T-helper 2 cell treated with Interferon-gamma antibody and Interleukin-4, amounts not matched to agents 5 μg/mL and 100 μg/mL, for 36 hours (primary cell): ENCODE measurements around the gene BBIP1.
"Not testable (repeated sequence)": the region's sequence is repeated elsewhere in the genome, so short reads cannot be mapped to it uniquely, and the experiment has no call there.

ENCODE experiments used
- DNase-seq: peaks from one replicate; pipeline ENCODE4 v3.0.0; 2021; ENCODE audit warnings: low spot score
- H3K27ac Mint-ChIP-seq: one replicate; pipeline ENCODE4 v1.8.0; 2021; ENCODE audit warnings: mild to moderate bottlenecking, mixed read lengths
- H3K27me3 Mint-ChIP-seq: one replicate; pipeline ENCODE4 v1.8.0; 2021; ENCODE audit warnings: low read depth, mixed read lengths
- H3K36me3 Mint-ChIP-seq: one replicate; pipeline ENCODE4 v1.8.0; 2021; ENCODE audit warnings: low read depth, mixed read lengths
- H3K4me1 Mint-ChIP-seq: one replicate; pipeline ENCODE4 v1.8.0; 2021; ENCODE audit warnings: low read depth, mixed read lengths
- H3K4me3 Mint-ChIP-seq: one replicate; pipeline ENCODE4 v1.8.0; 2022; ENCODE audit warnings: mild to moderate bottlenecking, moderate library complexity, mixed read lengths
- H3K9me3 Mint-ChIP-seq: one replicate; pipeline ENCODE4 v1.8.0; 2021; ENCODE audit warnings: mixed read lengths

The BBIP1 gene

GRCh38 chr10:110944792-110945396 is 25.9 kb upstream of the BBIP1 start:
- H3K4me1 Mint-ChIP-seq = peaks cover 15% of the 10 kb centered on the region
- peaks cover 49% of the 10 kb centered on the region for H3K36me3 Mint-ChIP-seq
- no peak overlapping the region for H3K27ac Mint-ChIP-seq
- no peaks in the 10 kb centered on the region for H3K27me3 Mint-ChIP-seq
- no peak for DNase-seq
- H3K9me3 Mint-ChIP-seq = no peaks in the 10 kb centered on the region
- no peak overlapping the region for H3K4me3 Mint-ChIP-seq

- Mint-ChIP-seq H3K27ac (no peak overlapping the region), H3K9me3 (no peaks in the 10 kb centered on the region), H3K4me3 (no peak overlapping the region), H3K27me3 (no peaks in the 10 kb centered on the region), H3K36me3 (peaks cover 36% of the 10 kb centered on the region), H3K4me1 (peaks cover 4% of the 10 kb centered on the region)
- no peak for DNase-seq
Measured at GRCh38 chr10:110939419-110939818, 20.4 kb upstream of the BBIP1 start.

- DNase-seq = no peak
- peaks cover 3% of the 10 kb centered on the region for H3K4me1 Mint-ChIP-seq
- H3K9me3 Mint-ChIP-seq = no peaks in the 10 kb centered on the region
- peaks cover 14% of the 10 kb centered on the region for H3K36me3 Mint-ChIP-seq
- no peak overlapping the region for H3K27ac Mint-ChIP-seq
- no peak overlapping the region for H3K4me3 Mint-ChIP-seq
- no peaks in the 10 kb centered on the region for H3K27me3 Mint-ChIP-seq
Measured at GRCh38 chr10:110936757-110937156, 17.8 kb upstream of the BBIP1 start.

- Mint-ChIP-seq H3K4me3 (no peak overlapping the region), H3K36me3 (peaks cover 5% of the 10 kb centered on the region), H3K4me1 (peaks cover 2% of the 10 kb centered on the region), H3K9me3 (no peaks in the 10 kb centered on the region), H3K27me3 (no peaks in the 10 kb centered on the region), H3K27ac (no peak overlapping the region)
- no peak for DNase-seq
Measured at GRCh38 chr10:110932505-110933180, 13.7 kb upstream of the BBIP1 start.

GRCh38 chr10:110931769-110932381 is 12.9 kb upstream of the BBIP1 start:
- H3K36me3 Mint-ChIP-seq = peaks cover 5% of the 10 kb centered on the region
- no peak overlapping the region for H3K27ac Mint-ChIP-seq
- no peaks in the 10 kb centered on the region for H3K9me3 Mint-ChIP-seq
- H3K27me3 Mint-ChIP-seq = no peaks in the 10 kb centered on the region
- no peak overlapping the region for H3K4me3 Mint-ChIP-seq
- no peaks in the 10 kb centered on the region for H3K4me1 Mint-ChIP-seq
- DNase-seq = no peak

- no peak overlapping the region for H3K4me3 Mint-ChIP-seq
- H3K4me1 Mint-ChIP-seq = peaks cover 18% of the 10 kb centered on the region
- H3K36me3 Mint-ChIP-seq = peaks cover 6% of the 10 kb centered on the region
- no peak overlapping the region for H3K27ac Mint-ChIP-seq
- H3K9me3 Mint-ChIP-seq = no peaks in the 10 kb centered on the region
- DNase-seq = no peak
- no peaks in the 10 kb centered on the region for H3K27me3 Mint-ChIP-seq
Measured at GRCh38 chr10:110927461-110927860, 8.5 kb upstream of the BBIP1 start.

GRCh38 chr10:110923856-110924493 is 5.0 kb upstream of the BBIP1 start:
- DNase-seq = no peak
- Mint-ChIP-seq H3K4me1 (peaks cover 26% of the 10 kb centered on the region), H3K9me3 (no peaks in the 10 kb centered on the region), H3K27me3 (no peaks in the 10 kb centered on the region), H3K36me3 (peaks cover 6% of the 10 kb centered on the region), H3K4me3 (no peak overlapping the region), H3K27ac (no peak overlapping the region)

GRCh38 chr10:110919971-110920881 is 1.2 kb upstream of the BBIP1 start:
- peak; percentile 18 for DNase-seq
- peak overlapping the region; percentile 91 for H3K4me3 Mint-ChIP-seq
- peaks cover 37% of the 10 kb centered on the region for H3K4me1 Mint-ChIP-seq
- H3K27me3 Mint-ChIP-seq = no peaks in the 10 kb centered on the region
- H3K36me3 Mint-ChIP-seq = peaks cover 9% of the 10 kb centered on the region
- peak overlapping the region; percentile 91 for H3K27ac Mint-ChIP-seq
- H3K9me3 Mint-ChIP-seq = no peaks in the 10 kb centered on the region

GRCh38 chr10:110919349-110919931 is 460 bp upstream of the BBIP1 start, which contains the start of gene SHOC2:
Gene SHOC2, plus strand, starts transcription at chr10:110919604. Its CDS starts 44,755 bp downstream, at chr10:110964359.
- no peaks in the 10 kb centered on the region for H3K27me3 Mint-ChIP-seq
- H3K27ac Mint-ChIP-seq = peak within 1 kb of the TSS; percentile 98
- peak; percentile 99 for DNase-seq
- H3K9me3 Mint-ChIP-seq = no peaks in the 10 kb centered on the region
- H3K36me3 Mint-ChIP-seq = peaks cover 7% of the 10 kb centered on the region
- H3K4me3 Mint-ChIP-seq = peak within 1 kb of the TSS; percentile 99
- H3K4me1 Mint-ChIP-seq = peaks cover 37% of the 10 kb centered on the region

GRCh38 chr10:110918269-110918642 is 724 bp downstream of the BBIP1 start:
- no peaks in the 10 kb centered on the region for H3K9me3 Mint-ChIP-seq
- DNase-seq = no peak
- H3K27ac Mint-ChIP-seq = peak overlapping the region; percentile 98
- H3K27me3 Mint-ChIP-seq = no peaks in the 10 kb centered on the region
- peaks cover 6% of the 10 kb centered on the region for H3K36me3 Mint-ChIP-seq
- H3K4me1 Mint-ChIP-seq = peaks cover 30% of the 10 kb centered on the region
- H3K4me3 Mint-ChIP-seq = peak overlapping the region; percentile 99

- peak overlapping the region; percentile 1 for H3K4me3 Mint-ChIP-seq
- H3K4me1 Mint-ChIP-seq = peaks cover 24% of the 10 kb centered on the region
- H3K9me3 Mint-ChIP-seq = no peaks in the 10 kb centered on the region
- H3K27me3 Mint-ChIP-seq = no peaks in the 10 kb centered on the region
- H3K36me3 Mint-ChIP-seq = peaks cover 8% of the 10 kb centered on the region
- H3K27ac Mint-ChIP-seq = no peak overlapping the region
- DNase-seq = no peak
Measured at GRCh38 chr10:110916554-110917346, 2.2 kb downstream of the BBIP1 start.

GRCh38 chr10:110915600-110915999 is 3.4 kb downstream of the BBIP1 start:
- H3K4me3 Mint-ChIP-seq = not testable (repeated sequence)

More at GRCh38 chr10:110915600-110915999, 3.4 kb downstream of the BBIP1 start:
- H3K9me3 Mint-ChIP-seq, H3K27me3 Mint-ChIP-seq, H3K27ac Mint-ChIP-seq, DNase-seq: not testable (repeated sequence)
- peaks cover 22% of the 10 kb centered on the region for H3K4me1 Mint-ChIP-seq
- peaks cover 11% of the 10 kb centered on the region for H3K36me3 Mint-ChIP-seq
